Large intestine (tissue), 3 donors: ENCODE measurements around the gene RFT1. TPM values are rescaled to one million over a fixed set of nuclear protein-coding genes. Genes with fewer than 3 reads are reported as not detected.

Experiments
- DNase-seq, 2 donors: peaks; one replicate each; pipeline versions ENCODE4 v3.0.0 to v3.0.0-alpha.2; 2013
- H3K27ac ChIP-seq: one replicate; pipeline ENCODE4 v1.5.1; 2013; ENCODE audit warnings: low read length
- H3K27me3 ChIP-seq: 2 replicates; pipeline ENCODE4 v1.6.1; 2013; ENCODE audit warnings: low read length; ENCODE audit not compliant: control insufficient read depth, insufficient read depth
- H3K36me3 ChIP-seq: 2 replicates; pipeline ENCODE4 v1.6.1; 2013; ENCODE audit warnings: low read length; ENCODE audit not compliant: control insufficient read depth, insufficient read depth
- H3K4me1 ChIP-seq: one replicate; pipeline ENCODE4 v1.6.1; 2013; ENCODE audit warnings: low read length; ENCODE audit not compliant: control insufficient read depth, insufficient read depth
- H3K4me3 ChIP-seq: one replicate; pipeline ENCODE4 v1.5.1; 2013; ENCODE audit warnings: low read length
- H3K9me3 ChIP-seq: one replicate; pipeline ENCODE4 v1.6.1; 2013; ENCODE audit warnings: mild to moderate bottlenecking, low read depth, low read length, moderate library complexity; ENCODE audit not compliant: control insufficient read depth
- WGBS: methylation state at CpG from one replicate; pipeline ENCODE4 v1.1.5; 2013; ENCODE audit warnings: low lambda C conversion rate; ENCODE audit not compliant: insufficient coverage; 5-methylcytosine and 5-hydroxymethylcytosine counted together
- polyA plus RNA-seq: library from polyadenylated mRNA; unstranded; fragments of 120-200 nt; gene quantifications from one replicate; pipeline ENCODE4 v1.2.1, GENCODE V29; 2013

RFT1 gene
- polyA plus RNA-seq, 1 donor, result 20.0 TPM

GRCh38 chr3:53149006-53149690 lies 18.9 kb upstream of the RFT1 start:
- H3K36me3 ChIP-seq, result no peaks in the 10 kb centered on the region
- 100% methylated on average over 1 of the region's 13 CpGs for WGBS
- H3K27ac ChIP-seq, result no peak overlapping the region
- DNase-seq, result no peak
- peaks cover 21% of the 10 kb centered on the region for H3K4me1 ChIP-seq
- no peaks in the 10 kb centered on the region for H3K9me3 ChIP-seq
- H3K4me3 ChIP-seq, result no peak overlapping the region
- no peaks in the 10 kb centered on the region for H3K27me3 ChIP-seq

GRCh38 chr3:53147903-53148400 lies 17.7 kb upstream of the RFT1 start:
- Histone ChIP-seq H3K4me3 (no peak overlapping the region), H3K4me1 (peaks cover 18% of the 10 kb centered on the region), H3K27ac (no peak overlapping the region), H3K9me3 (no peaks in the 10 kb centered on the region), H3K36me3 (no peaks in the 10 kb centered on the region), H3K27me3 (no peaks in the 10 kb centered on the region)
- DNase-seq, result no peak
- no CpG with 5 or more reads among the region's 2 CpGs for WGBS

GRCh38 chr3:53147151-53147902 lies 17.1 kb upstream of the RFT1 start:
- Histone ChIP-seq H3K4me1 (peaks cover 18% of the 10 kb centered on the region), H3K27ac (no peak overlapping the region), H3K4me3 (no peak overlapping the region), H3K36me3 (no peaks in the 10 kb centered on the region), H3K27me3 (no peaks in the 10 kb centered on the region), H3K9me3 (no peaks in the 10 kb centered on the region)
- DNase-seq, result no peak
- WGBS, result no CpG with 5 or more reads among the region's 11 CpGs

GRCh38 chr3:53146319-53146891 lies 16.2 kb upstream of the RFT1 start:
- no peak overlapping the region for H3K4me3 ChIP-seq
- no peaks in the 10 kb centered on the region for H3K36me3 ChIP-seq
- no peaks in the 10 kb centered on the region for H3K27me3 ChIP-seq
- peak overlapping the region; percentile 16 for H3K27ac ChIP-seq
- WGBS, result 100% methylated on average over 2 of the region's 7 CpGs
- no peak for DNase-seq
- no peaks in the 10 kb centered on the region for H3K9me3 ChIP-seq
- H3K4me1 ChIP-seq, result peaks cover 18% of the 10 kb centered on the region

- peaks cover 17% of the 10 kb centered on the region for H3K4me1 ChIP-seq
- DNase-seq, result no peak
- no CpG with 5 or more reads among the region's 3 CpGs for WGBS
- H3K9me3 ChIP-seq, result no peaks in the 10 kb centered on the region
- no peaks in the 10 kb centered on the region for H3K36me3 ChIP-seq
- no peaks in the 10 kb centered on the region for H3K27me3 ChIP-seq
- H3K4me3 ChIP-seq, result no peak overlapping the region
- H3K27ac ChIP-seq, result peak overlapping the region; percentile 16
Observed at GRCh38 chr3:53145713-53146080, 15.5 kb upstream of the RFT1 start.

- Histone ChIP-seq H3K27me3 (no peaks in the 10 kb centered on the region), H3K27ac (peak overlapping the region; percentile 13), H3K9me3 (no peaks in the 10 kb centered on the region), H3K4me3 (no peak overlapping the region), H3K4me1 (peaks cover 12% of the 10 kb centered on the region), H3K36me3 (no peaks in the 10 kb centered on the region)
- peak in 1 of 2 donors; percentile 70 for DNase-seq
- WGBS, result 63% methylated on average over 2 of the region's 11 CpGs
Observed at GRCh38 chr3:53144862-53145712, 14.9 kb upstream of the RFT1 start.

GRCh38 chr3:53144446-53144845 lies 14.2 kb upstream of the RFT1 start:
- Histone ChIP-seq H3K27me3 (no peaks in the 10 kb centered on the region), H3K36me3 (no peaks in the 10 kb centered on the region), H3K27ac (no peak overlapping the region), H3K4me1 (peaks cover 12% of the 10 kb centered on the region), H3K9me3 (no peaks in the 10 kb centered on the region), H3K4me3 (no peak overlapping the region)
- no CpG with 5 or more reads among the region's 4 CpGs for WGBS
- DNase-seq, result no peak

- H3K4me1 ChIP-seq, result peaks cover 12% of the 10 kb centered on the region
- H3K27me3 ChIP-seq, result no peaks in the 10 kb centered on the region
- H3K27ac ChIP-seq, result no peak overlapping the region
- no peaks in the 10 kb centered on the region for H3K36me3 ChIP-seq
- no peaks in the 10 kb centered on the region for H3K9me3 ChIP-seq
- no peak overlapping the region for H3K4me3 ChIP-seq
- no CpG with 5 or more reads among the region's 3 CpGs for WGBS
- no peak for DNase-seq
Observed at GRCh38 chr3:53142986-53143385, 12.8 kb upstream of the RFT1 start.

GRCh38 chr3:53140847-53141845 lies 10.9 kb upstream of the RFT1 start:
- DNase-seq, result no peak
- Histone ChIP-seq H3K36me3 (no peaks in the 10 kb centered on the region), H3K9me3 (no peaks in the 10 kb centered on the region), H3K27me3 (no peaks in the 10 kb centered on the region), H3K4me1 (peaks cover 8% of the 10 kb centered on the region), H3K4me3 (no peak overlapping the region), H3K27ac (no peak overlapping the region)
- WGBS, result no CpG with 5 or more reads among the region's 6 CpGs
